GM18511 (cell line): ENCODE results near the gene HSPH1.

ENCODE experiments used
- ATAC-seq: cut with Tn5 transposase; IDR thresholded peaks from one replicate; pipeline ENCODE4 v1.9.1; 2021; ENCODE audit warnings: mild to moderate bottlenecking, moderate library complexity; ENCODE audit not compliant: unreplicated experiment

Gene HSPH1

DNA sequence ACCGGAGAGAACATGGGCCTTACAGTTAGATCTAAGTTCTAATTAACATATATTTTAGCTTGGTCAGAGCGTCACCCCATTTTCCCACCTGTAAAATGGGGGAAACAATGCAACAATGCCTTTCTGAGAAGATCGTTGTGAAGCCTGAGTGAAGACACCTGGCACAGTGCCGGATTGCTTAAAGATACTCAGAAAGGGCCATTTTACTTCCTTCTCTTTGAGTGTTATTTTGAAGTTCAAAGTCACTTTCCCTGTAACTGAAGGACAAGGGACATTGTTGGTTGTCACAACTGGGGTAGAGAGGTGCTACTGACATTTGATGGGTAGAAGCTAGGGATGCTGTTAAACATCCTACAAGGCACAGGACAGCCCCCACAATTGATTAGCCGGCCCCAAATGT is 28.1 kb downstream of the HSPH1 start:
- no peak for ATAC-seq

DNA sequence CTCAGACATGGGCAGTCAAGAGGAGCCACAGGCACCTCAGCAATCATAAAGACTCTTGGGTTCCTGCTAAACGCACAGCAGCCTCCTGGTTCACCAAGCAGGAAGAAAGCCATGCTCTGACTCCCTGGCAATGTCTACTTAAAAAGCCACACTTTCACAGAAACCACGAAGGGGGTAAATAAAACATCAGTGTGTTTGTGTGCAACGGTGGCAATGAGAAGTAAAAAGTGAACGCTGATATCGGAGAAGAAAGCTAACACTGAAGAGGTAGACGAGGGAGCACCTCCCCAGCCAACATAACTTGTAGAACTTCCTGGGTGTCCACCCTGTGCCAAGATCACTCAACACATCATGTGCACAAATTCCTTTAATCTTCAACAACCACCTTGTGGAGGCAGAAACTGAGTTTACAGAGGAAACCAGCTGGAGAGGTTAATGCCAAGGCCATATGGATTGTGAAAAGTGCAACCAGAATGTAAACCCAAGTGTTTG is 30.2 kb downstream of the HSPH1 start:
- no peak for ATAC-seq

- ATAC-seq, result no peak
Measured at GRCh38 chr13:31129419-31129818, 32.3 kb downstream of the HSPH1 start.

GRCh38 chr13:31124204-31124603 is 37.5 kb downstream of the HSPH1 start:
- no peak for ATAC-seq

- no peak for ATAC-seq
Measured at GRCh38 chr13:31122544-31123260, 39.0 kb downstream of the HSPH1 start.

DNA sequence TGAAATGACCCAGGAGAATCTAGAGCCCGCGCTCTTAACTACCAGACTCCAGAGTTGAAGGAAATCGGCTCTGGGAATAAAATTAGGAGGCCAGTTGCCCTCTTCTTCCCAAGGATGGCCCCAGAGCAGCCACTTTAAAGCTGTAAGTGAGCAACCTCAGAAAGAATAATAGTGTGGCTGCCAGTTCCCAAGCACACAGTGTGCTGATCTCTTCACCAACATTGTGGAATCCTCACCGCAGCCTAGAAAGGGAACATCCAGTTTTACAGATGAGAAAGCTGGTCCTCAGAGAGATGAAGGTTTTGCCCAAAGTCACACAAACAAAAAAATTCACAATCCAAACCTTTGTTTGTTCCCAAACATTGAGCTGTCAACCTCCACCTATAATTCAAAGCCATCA is 39.6 kb downstream of the HSPH1 start:
- no peak for ATAC-seq

GRCh38 chr13:31121379-31122140 is 40.1 kb downstream of the HSPH1 start:
- no peak for ATAC-seq

DNA sequence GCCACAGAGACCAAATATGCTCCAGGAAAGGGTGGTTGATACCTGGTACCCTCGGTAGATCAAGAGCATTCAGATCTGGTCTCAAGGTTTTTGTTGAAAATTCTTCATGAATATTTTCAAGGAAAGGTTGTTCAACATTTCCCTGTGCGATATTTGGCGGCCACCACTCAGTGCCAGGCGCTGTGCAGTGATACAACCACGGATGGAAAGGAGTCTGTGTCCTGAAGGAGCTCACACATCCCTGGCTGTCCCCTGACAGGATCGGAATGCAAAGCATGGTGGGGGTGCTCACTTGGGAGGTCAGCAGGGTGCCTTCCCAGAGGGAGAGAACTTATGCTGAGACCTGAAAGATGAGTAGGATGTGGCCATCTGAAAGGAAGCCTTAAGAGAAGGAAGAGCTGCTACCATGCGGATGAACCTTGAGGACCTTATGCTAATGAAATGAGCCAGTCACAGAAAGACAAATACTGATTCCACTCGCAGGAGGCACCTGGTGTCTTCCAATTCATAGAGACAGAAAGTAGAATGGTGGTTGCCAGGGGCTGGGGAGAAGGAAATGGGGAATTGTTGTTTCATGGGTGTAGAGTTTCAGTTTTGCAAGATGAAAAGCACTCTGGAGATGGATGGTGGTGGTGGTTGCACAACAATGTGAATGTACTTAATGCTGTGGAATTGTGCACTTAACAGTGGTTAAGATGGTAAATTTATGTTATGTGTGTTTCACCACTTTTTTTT is 41.6 kb downstream of the HSPH1 start:
- ATAC-seq, result no peak

DNA sequence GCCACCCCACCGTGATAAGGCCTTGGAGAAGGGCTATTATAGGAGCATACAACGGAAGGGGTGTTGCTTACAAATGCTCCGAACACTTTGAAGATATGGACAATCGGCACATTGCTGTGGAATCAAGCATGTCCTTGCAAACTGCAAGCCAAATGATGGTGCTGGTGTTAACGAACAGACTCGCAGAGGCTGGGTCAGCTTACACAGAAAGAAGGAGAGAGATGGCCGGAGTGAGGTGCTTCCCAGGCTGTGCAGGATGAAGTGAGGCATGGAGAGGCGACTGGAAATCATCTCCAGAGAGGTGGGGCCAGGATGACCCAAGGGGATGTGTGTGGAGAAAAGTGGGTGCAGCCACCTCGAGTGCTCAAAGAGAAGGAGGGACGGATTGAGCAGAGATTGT is 42.2 kb downstream of the HSPH1 start:
- no peak for ATAC-seq

DNA sequence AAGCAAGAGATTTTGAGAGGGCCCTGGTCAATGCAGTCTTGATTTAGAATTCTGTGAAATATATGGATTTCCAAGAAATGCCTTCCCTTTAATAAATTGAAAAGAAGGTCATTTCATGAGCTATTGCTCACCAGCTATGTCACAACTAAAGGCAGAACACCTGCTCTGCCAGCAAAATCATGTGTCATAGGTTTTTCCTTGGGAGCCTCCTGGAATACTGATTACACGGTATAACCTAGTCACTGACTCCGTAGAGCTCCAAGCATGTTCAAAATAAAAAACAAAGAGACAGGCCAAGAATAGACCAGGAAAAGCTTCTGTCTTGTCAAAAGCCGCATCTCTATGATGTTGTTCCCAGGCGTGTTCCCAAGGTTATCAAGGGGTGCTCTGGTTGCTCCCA is 45.5 kb downstream of the HSPH1 start:
- no peak for ATAC-seq

DNA sequence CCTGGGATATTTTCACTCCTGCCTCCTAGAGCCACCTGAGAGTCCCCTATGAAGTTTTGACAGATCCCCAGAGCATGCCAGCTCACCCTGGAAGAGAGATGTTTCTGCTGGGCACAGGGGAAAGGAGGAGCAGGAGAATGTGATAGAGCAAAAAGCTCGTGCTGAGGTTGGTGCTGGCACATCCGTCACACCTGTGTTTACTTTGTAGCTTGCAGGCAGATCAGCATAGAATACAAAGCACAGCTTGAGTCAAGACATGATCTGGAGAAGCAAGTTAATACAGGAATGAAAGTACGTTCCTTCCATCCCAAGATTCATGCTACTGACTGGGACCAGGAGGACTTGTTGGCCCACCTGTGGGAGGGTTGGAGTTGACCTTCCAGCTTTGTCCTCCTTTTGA is 46.1 kb downstream of the HSPH1 start:
- ATAC-seq, result no peak

DNA sequence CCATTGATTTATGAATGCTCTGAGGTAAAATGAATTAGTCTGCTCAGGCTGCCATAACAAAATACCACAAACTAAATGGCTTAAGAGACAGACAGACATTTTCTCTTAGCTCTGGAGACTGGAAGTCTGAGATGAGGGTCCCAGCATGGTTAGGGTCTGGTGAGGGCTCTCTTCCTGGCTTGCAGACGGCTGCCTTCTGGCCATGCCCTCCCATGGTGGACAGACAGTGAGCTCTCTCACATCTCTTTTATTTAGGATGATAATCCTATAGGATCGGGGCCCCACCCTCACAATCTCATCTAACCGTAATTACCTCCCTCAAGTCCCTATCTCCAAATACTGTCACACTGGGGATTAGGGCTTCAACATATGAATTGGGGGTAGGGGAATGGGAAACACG is 47.1 kb downstream of the HSPH1 start:
- ATAC-seq, result no peak

DNA sequence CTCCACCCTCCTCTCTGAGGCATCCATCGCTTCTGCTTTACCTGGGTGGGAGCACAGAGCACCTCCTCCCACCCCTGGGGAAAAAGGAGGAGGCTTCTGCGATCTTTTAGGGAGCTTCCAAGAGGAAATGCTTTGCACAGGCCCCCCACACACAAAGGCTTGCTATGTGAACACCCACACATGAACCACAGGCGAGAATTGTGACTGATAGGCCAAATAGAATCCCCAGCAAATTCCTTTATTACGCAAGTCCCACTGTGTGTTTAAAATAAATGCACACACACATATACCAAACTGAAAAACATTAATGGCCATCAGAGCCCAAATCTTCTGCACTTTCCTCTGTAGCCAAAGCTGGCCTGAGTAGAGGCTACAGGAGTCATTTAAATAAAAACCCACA is 50.6 kb downstream of the HSPH1 start:
- ATAC-seq, result no peak

- ATAC-seq, result no peak
Measured at GRCh38 chr13:31110617-31111016, 51.1 kb downstream of the HSPH1 start.

DNA sequence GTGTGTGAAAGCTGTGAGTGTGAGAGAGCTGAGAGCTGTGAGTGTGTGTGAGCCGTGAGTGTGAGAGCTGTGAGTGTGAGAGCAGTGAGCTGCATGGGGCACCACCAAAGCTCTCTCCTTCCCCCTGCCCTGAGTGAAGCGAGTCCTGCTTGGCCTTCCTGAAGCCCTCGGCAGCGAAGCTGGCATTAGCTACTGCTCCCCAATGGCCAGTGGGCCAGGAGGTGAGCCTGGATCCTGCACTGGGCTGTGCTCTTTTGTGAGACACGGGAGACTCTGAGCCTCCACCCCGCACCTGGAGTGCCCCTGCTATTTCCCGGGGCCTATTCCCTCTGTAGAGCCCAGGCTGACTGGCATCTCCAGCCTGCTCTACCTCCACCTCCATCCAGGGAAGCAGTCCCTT is 51.5 kb downstream of the HSPH1 start:
- ATAC-seq, result no peak

DNA sequence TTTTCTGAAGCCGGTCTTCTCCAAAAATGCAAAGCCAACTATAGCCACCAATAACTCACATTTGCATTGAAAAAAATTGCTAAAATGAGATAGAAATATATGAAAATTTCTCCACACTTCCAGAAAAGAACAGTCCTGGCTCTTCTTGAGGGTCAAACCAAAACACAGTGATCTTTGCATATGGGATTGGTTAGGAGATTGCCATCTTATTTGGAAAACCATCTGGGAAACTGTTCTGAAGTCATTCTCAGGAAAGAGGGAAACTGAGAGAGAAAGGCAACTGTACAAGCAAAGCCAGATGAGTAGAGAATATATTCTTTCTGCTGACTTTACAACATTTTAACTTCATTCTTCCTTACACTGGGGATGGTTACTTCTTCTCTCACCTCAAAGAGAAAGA is 54.6 kb downstream of the HSPH1 start:
- no peak for ATAC-seq

GRCh38 chr13:31105856-31106255 is 55.8 kb downstream of the HSPH1 start:
- ATAC-seq, result no peak

GRCh38 chr13:31105020-31105795 is 56.5 kb downstream of the HSPH1 start:
- no peak for ATAC-seq

DNA sequence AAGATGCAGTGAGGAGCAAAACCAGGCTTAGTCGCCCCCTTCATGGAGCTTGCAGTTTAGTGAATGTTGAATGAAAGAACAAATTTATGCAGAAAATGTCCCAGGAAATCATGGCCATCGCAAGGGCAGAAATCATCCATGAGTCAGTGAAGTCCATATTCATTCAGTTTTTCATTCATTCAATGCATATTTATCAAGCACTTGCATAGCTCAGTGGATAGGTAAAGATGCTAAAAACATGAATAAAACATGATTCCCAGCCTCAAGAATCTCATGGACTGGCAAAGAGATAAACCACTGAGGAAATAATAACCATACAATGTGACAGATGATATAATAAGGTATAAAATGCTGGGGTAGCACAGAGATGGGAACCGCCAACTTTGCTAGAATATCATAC is 58.8 kb downstream of the HSPH1 start:
- no peak for ATAC-seq

GRCh38 chr13:31101472-31102170 is 60.1 kb downstream of the HSPH1 start:
- ATAC-seq, result no peak
